PFSK-1 (cell line): ENCODE results near the gene TEAD2.

Source experiments
- FOXP2 ChIP-seq: optimal IDR thresholded peaks from 2 replicates; pipeline ENCODE3; 2011; ENCODE audit warnings: borderline replicate concordance, control low read depth, inconsistent platforms; ENCODE audit not compliant: insufficient read depth; ENCODE audit errors: extremely low read length, extremely low read depth
- POLR2AphosphoS5 ChIP-seq: IDR thresholded peaks from 2 replicates; pipeline ENCODE4 v1.6.1; 2012; ENCODE audit warnings: low read depth, mild to moderate bottlenecking, control low read depth, low read length, moderate library complexity
- REST ChIP-seq, 2 experiments: IDR thresholded peaks; 2 replicates each; pipeline versions ENCODE4 v1.6.1 to v1.8.0; 2011 to 2012; ENCODE audit warnings: low read depth in 2 of 2, low read length in 2 of 2, control low read depth in 1 of 2, inconsistent platforms in 1 of 2, mild to moderate bottlenecking in 1 of 2, moderate library complexity in 1 of 2; ENCODE audit not compliant: insufficient read depth in 1 of 2
- TAF1 ChIP-seq: IDR thresholded peaks from 2 replicates; pipeline ENCODE4 v1.6.1; 2012; ENCODE audit warnings: low read length, control low read depth, borderline replicate concordance; ENCODE audit not compliant: insufficient read depth

- TF ChIP-seq POLR2AphosphoS5 (no peak), TAF1 (no peak), REST (IDR thresholded peaks at IDR 0.05; ENCODE audit: insufficient read depth in 1 of 2, low read depth in 2 of 2, low read length in 2 of 2) (no peak), FOXP2 (no peak)
Observed at GRCh38 chr19:49387936-49388372, 25.7 kb upstream of the TEAD2 start, which contains the start of gene KASH5.
